GDM1 (cell line): ENCODE measurements around the gene SEMA4C.
"Not testable (repeated sequence)": the region's sequence is repeated elsewhere in the genome, so short reads cannot be mapped to it uniquely, and the experiment has no call there.

ENCODE experiments used
- DNase-seq: peaks from one replicate; lab custom pipeline; 2025; lab: John Stamatoyannopoulos, UW

SEMA4C gene

DNA sequence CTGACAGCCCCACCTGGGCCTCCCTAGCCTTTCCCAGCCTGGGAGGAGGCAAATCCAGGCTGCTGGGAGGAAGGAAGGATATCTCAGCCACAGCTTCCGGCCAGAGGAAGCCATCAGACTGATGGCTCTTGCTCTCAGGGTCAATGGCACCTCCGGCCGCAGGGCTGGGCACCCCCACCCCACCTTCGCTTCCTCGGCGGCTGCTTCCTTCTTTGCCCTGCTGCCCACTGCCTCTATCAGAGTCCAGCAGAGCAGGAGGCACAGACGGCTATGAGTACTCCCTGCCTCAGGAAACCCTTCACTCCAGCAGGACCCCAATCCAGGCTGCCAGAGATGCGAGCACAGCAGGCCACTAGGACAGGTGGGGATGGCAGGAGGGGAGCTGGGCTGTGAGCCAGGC lies 3.3 kb downstream of the SEMA4C start:
- DNase-seq: no peak

DNA sequence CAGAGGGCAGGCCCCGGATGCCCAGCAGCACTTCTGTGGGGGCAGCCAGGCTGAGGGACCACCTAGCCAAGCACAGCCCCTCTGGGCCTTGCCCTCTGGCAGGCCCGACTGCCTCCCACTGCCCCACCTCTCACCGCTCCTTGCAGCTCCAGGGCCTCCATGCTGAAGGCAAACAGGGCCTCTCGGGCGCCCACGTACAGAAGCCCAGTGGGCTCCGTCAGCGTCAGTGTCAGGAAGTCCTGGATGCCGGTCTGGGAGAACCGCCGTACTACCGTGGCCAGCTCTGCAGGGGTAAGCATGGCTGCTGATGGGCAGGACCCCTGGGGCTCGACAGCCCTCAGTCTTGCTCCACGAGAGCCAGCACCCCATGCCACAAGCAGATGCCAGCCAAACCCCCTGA lies 3.7 kb downstream of the SEMA4C start:
- DNase-seq: no peak

DNA sequence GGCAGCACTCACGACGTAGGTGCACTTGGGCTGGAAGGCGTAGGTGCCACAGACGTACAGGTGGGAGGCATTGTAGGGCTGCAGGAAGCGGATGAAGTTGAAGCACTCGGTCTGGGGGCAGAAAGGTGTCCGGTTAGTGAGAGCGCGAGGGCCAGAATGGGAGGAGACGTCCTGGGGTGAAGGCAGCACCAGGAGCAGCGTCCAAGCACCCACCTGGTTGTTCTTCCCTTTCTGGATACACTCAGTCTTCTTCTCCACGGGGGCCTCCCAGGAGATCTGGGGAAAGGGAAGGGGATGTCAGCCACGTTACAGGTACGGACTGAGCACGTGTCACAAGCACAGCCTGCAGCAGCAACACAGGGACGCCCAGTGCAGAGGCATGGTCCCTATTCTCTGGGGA lies 4.2 kb downstream of the SEMA4C start:
- DNase-seq: no peak

- no peak for DNase-seq
These were observed 5.4 kb downstream of the SEMA4C start for GRCh38 chr2:96864343-96865091.

- DNase-seq: no peak
These were observed 6.1 kb downstream of the SEMA4C start for GRCh38 chr2:96863575-96864342.

- not testable (repeated sequence) for DNase-seq
These were observed 6.8 kb downstream of the SEMA4C start for GRCh38 chr2:96863056-96863455.

DNA sequence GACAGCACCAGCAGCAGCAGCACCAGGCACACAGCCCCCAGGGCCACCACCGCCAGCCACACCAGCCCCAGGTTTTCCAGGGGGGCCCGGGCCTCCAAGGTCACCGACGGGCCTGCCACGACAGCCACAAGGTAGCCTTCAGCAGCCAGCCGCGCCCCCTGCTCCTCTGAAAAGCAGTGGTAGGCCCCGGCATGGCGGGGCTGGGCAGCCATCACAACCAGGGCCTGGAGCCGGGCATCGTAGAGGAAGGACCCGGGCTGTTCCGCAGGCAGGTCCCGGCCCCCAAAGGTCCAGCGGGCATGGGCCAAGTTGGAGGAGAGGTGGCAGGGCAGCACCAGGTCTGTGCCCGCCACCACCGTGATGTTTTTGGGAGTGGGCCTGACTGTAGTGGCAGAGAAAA lies 8.8 kb downstream of the SEMA4C start:
- DNase-seq: no peak

GRCh38 chr2:96860065-96861029 lies 9.5 kb downstream of the SEMA4C start:
- DNase-seq: peak; percentile 22

- DNase-seq: no peak
These were observed 10.2 kb downstream of the SEMA4C start for GRCh38 chr2:96859681-96860064.

DNA sequence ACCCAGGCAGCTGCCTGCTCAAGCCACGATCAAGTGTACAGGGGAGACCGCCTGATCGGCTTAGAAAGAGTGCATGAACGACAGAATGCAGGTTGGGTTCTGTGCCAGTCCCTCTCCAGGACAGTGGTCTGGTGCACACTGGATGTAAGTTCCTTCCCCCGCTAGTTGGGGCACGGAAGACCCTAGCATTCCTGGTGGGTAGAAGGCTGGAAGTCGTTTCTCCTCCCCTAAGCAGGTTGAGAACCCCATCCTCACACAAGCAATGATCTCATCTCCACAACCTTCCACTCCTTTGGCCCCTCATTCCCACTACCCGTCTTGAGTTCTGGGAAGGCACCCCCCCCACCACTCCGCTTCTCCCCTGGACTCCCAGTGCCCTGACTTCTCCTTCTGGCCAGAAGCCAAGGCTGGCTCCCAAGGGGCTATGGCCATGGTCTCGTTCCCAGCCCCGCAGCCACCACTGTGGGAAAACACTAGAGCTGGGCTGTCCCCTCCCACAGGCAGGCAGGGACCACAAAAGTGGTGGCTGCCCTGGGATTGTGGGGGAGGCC lies 10.7 kb downstream of the SEMA4C start:
- DNase-seq: no peak

GRCh38 chr2:96857667-96858372 lies 12.1 kb downstream of the SEMA4C start, which contains the start of gene ANKRD39:
ANKRD39 (minus strand) TSS chr2:96858016; CDS start chr2:96857987, 29 bp downstream.
- DNase-seq: peak; percentile 99

DNA sequence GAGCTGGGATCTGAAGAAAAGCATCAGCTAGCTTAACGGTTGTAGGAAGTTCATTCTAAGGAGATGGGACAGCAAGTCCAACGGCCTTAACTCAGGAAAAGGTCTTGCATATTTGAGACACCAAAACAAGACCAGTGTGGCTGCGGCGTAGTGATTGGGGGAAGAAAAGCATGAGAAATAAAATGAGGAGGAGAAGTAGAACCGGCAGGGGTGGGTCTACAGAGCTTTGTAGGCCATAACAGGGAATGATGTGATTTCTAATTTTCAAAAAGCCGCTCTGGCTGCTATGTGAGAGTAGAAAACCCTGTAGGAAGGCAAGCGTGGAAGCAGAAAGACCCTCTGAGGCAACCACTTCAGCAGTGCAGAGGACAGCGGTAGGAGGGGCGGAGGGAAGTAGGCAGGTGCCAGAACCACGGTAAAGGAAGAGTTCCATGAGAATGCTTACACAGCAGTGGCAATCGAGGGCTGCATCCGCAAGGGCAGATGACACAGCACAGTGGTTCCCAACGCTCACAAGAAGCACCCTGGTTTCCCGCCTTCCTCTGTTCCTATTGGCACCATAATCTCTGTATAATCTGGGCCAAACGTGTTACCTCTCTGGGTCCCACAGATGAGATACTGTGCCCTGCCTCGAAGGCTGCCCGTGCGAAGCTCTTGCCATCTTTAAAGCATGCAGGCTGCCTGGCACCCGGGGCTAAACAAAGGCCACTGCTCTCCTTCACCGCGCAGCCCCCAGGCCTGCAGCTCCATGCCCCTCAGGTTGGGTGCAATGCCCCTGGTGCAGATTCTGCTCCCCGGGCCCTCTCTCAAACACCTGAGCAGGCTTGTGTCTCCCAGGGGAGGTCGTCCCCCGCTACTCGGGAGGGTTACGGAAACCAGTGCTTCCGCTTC lies 12.9 kb downstream of the SEMA4C start:
- DNase-seq: peak; percentile 24

DNA sequence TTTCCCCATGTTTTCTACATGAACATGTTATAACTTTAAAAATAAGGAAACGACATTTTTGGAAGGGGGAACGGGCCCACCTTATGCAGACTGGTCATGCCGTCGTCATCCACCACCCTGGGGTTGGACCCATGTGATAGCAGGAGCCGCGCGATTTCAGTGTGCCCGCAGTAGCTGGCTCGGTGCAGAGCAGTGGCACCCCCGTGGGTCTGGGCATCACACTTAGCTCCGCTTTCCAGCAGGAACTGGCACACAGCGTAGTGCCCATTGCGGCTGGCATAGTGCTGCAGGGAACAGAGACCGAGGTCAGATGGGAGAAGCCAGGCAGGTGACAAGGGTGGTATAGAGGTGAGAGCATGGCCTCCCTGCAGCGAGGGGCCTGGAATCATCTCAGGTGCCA lies 16.6 kb downstream of the SEMA4C start:
- DNase-seq: no peak

DNA sequence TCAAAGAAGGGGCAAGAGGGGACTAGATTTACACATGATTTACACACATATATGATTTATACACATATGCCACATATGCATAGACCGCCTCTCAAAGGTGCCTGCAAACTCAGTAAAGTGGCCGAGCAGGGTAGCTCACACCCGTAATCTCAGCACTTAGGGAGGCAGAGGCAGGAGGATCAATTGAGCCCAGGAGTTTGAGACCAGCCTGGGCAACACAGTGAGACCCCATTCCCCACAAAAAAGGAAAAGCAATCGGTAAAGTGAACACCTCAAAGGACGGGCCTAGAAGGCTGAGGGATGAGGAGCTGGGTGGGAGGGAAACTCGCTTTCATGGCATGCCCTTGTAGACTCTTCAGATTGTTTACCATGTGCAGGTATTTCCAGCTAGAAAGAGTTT lies 17.2 kb downstream of the SEMA4C start:
- no peak for DNase-seq

- no peak for DNase-seq
These were observed 21.6 kb downstream of the SEMA4C start for GRCh38 chr2:96848264-96848663.

DNA sequence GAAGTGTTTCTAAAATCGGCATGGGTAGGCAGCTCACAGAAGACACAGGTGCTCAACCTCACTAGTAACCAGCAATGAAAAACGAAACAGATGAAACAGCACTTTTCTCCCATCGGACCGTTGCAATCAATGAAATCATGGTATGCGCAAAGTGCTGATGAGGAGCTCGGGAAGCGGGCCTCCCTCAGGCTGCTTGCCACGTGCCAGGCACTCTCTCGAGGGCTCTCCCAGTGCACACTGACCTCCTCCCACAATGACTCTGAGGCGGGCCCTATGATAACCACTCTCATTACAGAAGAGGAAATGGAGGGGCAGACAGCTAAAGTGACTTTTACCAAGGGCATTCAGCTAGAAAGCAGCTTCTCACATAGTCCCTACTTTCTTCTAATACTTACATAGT lies 22.3 kb downstream of the SEMA4C start:
- DNase-seq: no peak

DNA sequence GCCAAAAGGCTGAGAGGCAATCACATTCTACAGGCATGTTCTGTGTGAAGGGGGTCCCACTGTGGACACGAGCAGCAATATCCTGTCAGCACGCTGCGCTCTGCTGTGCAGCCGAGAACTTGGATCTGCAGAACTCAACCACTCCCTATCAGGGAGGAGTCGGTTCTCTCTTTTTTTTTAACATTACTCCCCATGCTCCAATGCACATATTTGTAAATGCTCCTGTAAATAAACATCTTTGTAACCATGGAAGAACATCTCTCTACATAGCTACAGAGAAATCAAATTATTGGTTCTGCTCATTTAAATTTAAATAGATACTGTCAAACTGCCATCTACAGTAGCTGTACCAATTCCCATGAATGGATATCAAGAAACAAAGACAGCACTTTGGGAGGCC lies 23.1 kb downstream of the SEMA4C start:
- DNase-seq: no peak

DNA sequence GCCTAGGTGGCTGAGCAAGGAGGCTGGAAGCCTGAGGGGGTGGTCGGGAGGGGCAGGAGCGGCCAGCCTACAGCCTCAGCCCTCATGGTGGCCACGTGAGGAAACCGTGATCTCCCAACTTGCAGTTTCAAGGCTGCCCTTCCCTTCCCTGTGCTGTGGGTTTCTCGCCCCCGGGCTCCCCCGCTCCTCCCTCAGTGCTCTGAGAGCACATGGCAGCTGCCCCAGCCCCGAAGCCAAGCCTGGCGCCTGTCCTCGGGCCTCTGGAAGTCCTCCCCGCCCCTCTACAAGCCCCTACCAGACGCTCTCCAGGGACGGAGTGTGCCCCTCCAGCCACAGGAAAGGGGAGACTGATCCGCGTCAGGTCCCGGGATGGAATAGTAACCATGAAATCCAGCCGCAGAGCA lies 25.5 kb downstream of the SEMA4C start:
- no peak for DNase-seq

- DNase-seq: no peak
These were observed 26.2 kb downstream of the SEMA4C start, which contains the start of gene ANKRD23 for GRCh38 chr2:96843538-96844268. ANKRD23 (minus strand) TSS chr2:96844021; CDS start chr2:96843992, 29 bp downstream.
